K562 (cell line): ENCODE data around the gene RANBP3. TPM values are rescaled to one million over a fixed set of nuclear protein-coding genes. Genes with fewer than 3 reads are reported as not detected.
A peak's percentile ranks its signal among the peaks of the same experiment; 100 is the strongest.

Source experiments
- ATAC-seq: fragments of 200-7000 bp; cut with Tn5 transposase; 3 replicates; pipeline ENCODE4 v1.9.1; 2020; ENCODE audit warnings: moderate library complexity
- BruUV-seq: library from RNA; stranded (reverse); fragments of 400-500 nt; replicated peaks from 2 replicates; lab custom pipeline; 2021; lab: Mats Ljungman, UMichigan
- CTCF ChIA-PET: fragments of 300-600 bp; formaldehyde crosslinking; extraction: SDS; loops from one replicate; lab custom pipeline; 2021; ENCODE audit warnings: low intra/inter-chr PET ratio; lab: Yijun Ruan, JAX
- POLR2A ChIA-PET: fragments of 300-600, 350-650 bp; sonication (Branson Sonifier 250); formaldehyde crosslinking; extraction: SDS; loops from one replicate; lab custom pipeline; 2021; ENCODE audit warnings: antibody characterized with exemption, inconsistent platforms; lab: Yijun Ruan, JAX
- DNase-seq, 4 experiments: peaks; one replicate each; pipeline versions ENCODE4 v3.0.0 to v3.0.0-alpha.2; 2011 to 2018; ENCODE audit warnings: low spot score in 3 of 4, mixed read lengths in 3 of 4; ENCODE audit errors: extremely low read depth in 1 of 4
- FAIRE-seq: peaks from 2 replicates; lab custom pipeline; 2011; peaks lifted over from hg19 to GRCh38; lab: Jason Lieb, UNC
- H2AFZ ChIP-seq: 2 replicates; pipeline ENCODE4 v1.6.0; 2011; ENCODE audit warnings: low read depth, low read length, control low read depth, inconsistent platforms
- H3K27ac ChIP-seq: fragments of 200-600 bp; 3 replicates; pipeline ENCODE4 v1.8.0; 2011; ENCODE audit warnings: low read depth, mild to moderate bottlenecking, control low read depth, inconsistent platforms, low read length, moderate library complexity, mixed read lengths; ENCODE audit errors: extremely low read depth
- H3K27me3 ChIP-seq, 2 experiments: fragments of 300-600 bp in 1 of 2; 2 replicates in 1 of 2; 3 replicates in 1 of 2; pipeline versions ENCODE4 v1.6.0 to v1.8.0; 2011; ENCODE audit warnings: inconsistent platforms in 2 of 2, low read length in 2 of 2, mild to moderate bottlenecking in 1 of 2, mixed read lengths in 1 of 2, moderate library complexity in 1 of 2; ENCODE audit not compliant: control insufficient read depth in 2 of 2, insufficient read depth in 2 of 2
- H3K36me3 ChIP-seq: fragments of 300-600 bp; 3 replicates; pipeline ENCODE4 v1.8.0; 2011; ENCODE audit warnings: mild to moderate bottlenecking, low read length, inconsistent platforms; ENCODE audit not compliant: control insufficient read depth, insufficient read depth
- H3K4me1 ChIP-seq, 2 experiments: fragments of 200-600 bp in 1 of 2; replicated peaks in 1 of 2; 2 replicates in 1 of 2; 3 replicates in 1 of 2; pipeline versions ENCODE4 v1.5.1 to v1.8.0; 2011; ENCODE audit warnings: inconsistent platforms in 2 of 2, low read length in 2 of 2, mild to moderate bottlenecking in 1 of 2, mixed read lengths in 1 of 2, moderate library complexity in 1 of 2; ENCODE audit not compliant: control insufficient read depth in 2 of 2, insufficient read depth in 2 of 2
- H3K4me2 ChIP-seq: 2 replicates; pipeline ENCODE4 v1.6.1; 2011; ENCODE audit warnings: low read length, control low read depth, inconsistent platforms, mixed read lengths; ENCODE audit not compliant: insufficient read depth
- H3K4me3 ChIP-seq: fragments of 200-600 bp; sonication (generic), shearing (Covaris generic); 2 replicates; pipeline ENCODE4 v1.5.1; 2016; ENCODE audit warnings: control low read depth, inconsistent platforms
- H3K79me2 ChIP-seq: fragments of 200-600 bp; 3 replicates; pipeline ENCODE4 v1.8.0; 2011; ENCODE audit warnings: low read length, inconsistent platforms; ENCODE audit not compliant: control insufficient read depth, insufficient read depth
- H3K9ac ChIP-seq, 2 experiments: 2 replicates each; pipeline versions ENCODE4 v1.6.0 to v1.6.1; 2011; ENCODE audit warnings: low read depth in 2 of 2, low read length in 2 of 2, control low read depth in 1 of 2, inconsistent platforms in 1 of 2, mild to moderate bottlenecking in 1 of 2, mixed read lengths in 1 of 2; ENCODE audit not compliant: insufficient read depth in 1 of 2
- H3K9me1 ChIP-seq: one replicate; pipeline ENCODE4 v1.6.0; 2011; ENCODE audit warnings: inconsistent platforms, mild to moderate bottlenecking, low read length, moderate library complexity; ENCODE audit not compliant: control insufficient read depth, insufficient read depth
- H3K9me3 ChIP-seq: replicated peaks from 2 replicates; pipeline ENCODE4 v1.5.1; 2011; ENCODE audit warnings: low read depth, low read length, inconsistent platforms; ENCODE audit not compliant: control insufficient read depth, insufficient read depth
- H4K20me1 ChIP-seq: replicated peaks from 2 replicates; pipeline ENCODE4 v1.6.1; 2011; ENCODE audit warnings: low read length, inconsistent platforms, mixed read lengths; ENCODE audit not compliant: control insufficient read depth, insufficient read depth
- CXXC5 ChIP-seq: fragments of 250-450 bp; sonication (Bioruptor Pico); IDR thresholded peaks from 2 replicates; pipeline ENCODE4 v1.8.0; 2022; ENCODE audit warnings: inconsistent platforms, mild to moderate bottlenecking, moderate library complexity
- HDAC8 ChIP-seq: fragments of 450-650 bp; IDR thresholded peaks from 2 replicates; pipeline ENCODE4 v1.6.1; 2016; ENCODE audit warnings: mild to moderate bottlenecking, missing genetic modification characterization, moderate library complexity, missing compliant biosample characterization
- KDM4B ChIP-seq, 2 experiments: fragments of 450-650 bp in 1 of 2; sonication (generic) in 1 of 2; IDR thresholded peaks; 2 replicates each; pipeline ENCODE4 v1.6.1; 2016 to 2017; ENCODE audit warnings: borderline replicate concordance in 2 of 2, antibody characterized with exemption in 1 of 2, low read depth in 1 of 2, mild to moderate bottlenecking in 1 of 2
- NR2F6 ChIP-seq: fragments of 450-650 bp; formaldehyde crosslinking; IDR thresholded peaks from 2 replicates; pipeline ENCODE4 v1.4.0; 2020; ENCODE audit warnings: mild to moderate bottlenecking
- PHTF2 ChIP-seq: fragments of 250-450 bp; sonication (Bioruptor Pico); IDR thresholded peaks from 2 replicates; pipeline ENCODE4 v1.5.0; 2021; ENCODE audit warnings: mild to moderate bottlenecking
- ZC3H4 ChIP-seq: sonication (generic); formaldehyde crosslinking; IDR thresholded peaks from 2 replicates; pipeline ENCODE4 v1.9.0; 2021; ENCODE audit warnings: missing genetic modification reagents, borderline replicate concordance
- ZNF217 ChIP-seq: sonication (generic); formaldehyde crosslinking; IDR thresholded peaks from 2 replicates; pipeline ENCODE4 v1.8.0; 2022; ENCODE audit warnings: mild to moderate bottlenecking, missing genetic modification reagents
- ZNF324 ChIP-seq: fragments of 250-450 bp; sonication (Bioruptor Pico); IDR thresholded peaks from 2 replicates; pipeline ENCODE4 v1.4.0; 2020; ENCODE audit warnings: mild to moderate bottlenecking
- ZNF696 ChIP-seq: fragments of 250-450 bp; sonication (Bioruptor Pico); conservative IDR thresholded peaks from 2 replicates; pipeline ENCODE4 v1.4.0; 2020; ENCODE audit warnings: mild to moderate bottlenecking, moderate library complexity
- WGBS: fragments of 100-300 bp; shearing (Covaris generic); methylation state at CpG from one replicate; pipeline ENCODE4 v1.1.6; 2016; ENCODE audit warnings: low coverage, mixed read lengths; ENCODE audit not compliant: insufficient coverage; ENCODE audit errors: missing lambda C conversion rate; 5-methylcytosine and 5-hydroxymethylcytosine counted together
- in situ Hi-C: fragments of 300-500 bp; cut with MboI; formaldehyde crosslinking; loops from 4 replicates; pipeline ENCODE4 v1.15.0; 2018; ENCODE audit warnings: inconsistent platforms, mixed read lengths
- intact Hi-C: fragments of 100-400 bp; cut with micrococcal nuclease; formaldehyde crosslinking; loops from 2 replicates; pipeline ENCODE4 v1.14.2; 2022
- polyA plus RNA-seq, 8 experiments: library from polyadenylated mRNA; depleted of rRNA in 4 of 8; stranded (reverse) in 5 of 8; unstranded in 3 of 8; fragments of >200 nt; fragmentation: Nextera tagmentation in 2 of 8; fragmentation: Illumina TruSeq in 1 of 8; extraction: Ambion mirVana in 2 of 8; extraction: Trizol in 1 of 8; gene quantifications; 2 replicates each; pipeline versions ENCODE4 v1.2.1 to v1.2.3, GENCODE V29; 2011 to 2014; ENCODE audit warnings: inconsistent platforms in 1 of 8, missing spikeins in 1 of 8
- total RNA-seq, 7 experiments: library from RNA; depleted of rRNA in 6 of 7; stranded (reverse); fragments of >200 nt in 6 of 7; fragmentation: Illumina TruSeq in 2 of 7; extraction: Trizol in 2 of 7; gene quantifications; 2 replicates each; pipeline versions ENCODE4 v1.2.1 to v1.2.3, GENCODE V29; 2011 to 2021; ENCODE audit warnings: low replicate concordance in 1 of 7
- TF ChIP-seq, protein P1 (sequence below): fragments of 450-650 bp; formaldehyde crosslinking; IDR thresholded peaks from 2 replicates; pipeline ENCODE4 v1.4.0; 2020; ENCODE audit warnings: mild to moderate bottlenecking, moderate library complexity
- TF ChIP-seq, protein P2 (sequence below): fragments of 250-450 bp; sonication (Bioruptor Pico); IDR thresholded peaks from 2 replicates; pipeline ENCODE4 v1.8.0; 2022; ENCODE audit warnings: moderate library complexity, mild to moderate bottlenecking, inconsistent platforms
- TF ChIP-seq, protein P3 (sequence below): fragments of 450-650 bp; IDR thresholded peaks from 2 replicates; pipeline ENCODE4 v1.6.1; 2014; ENCODE audit warnings: low read depth, mild to moderate bottlenecking, moderate library complexity, borderline replicate concordance
- TF ChIP-seq, protein P4 (sequence below): sonication (generic); formaldehyde crosslinking; IDR thresholded peaks from 2 replicates; pipeline ENCODE4 v1.8.1; 2023; ENCODE audit warnings: mild to moderate bottlenecking, missing genetic modification reagents
- TF ChIP-seq, protein P5 (sequence below): fragments of 450-650 bp; formaldehyde crosslinking; IDR thresholded peaks from 2 replicates; pipeline ENCODE4 v1.4.0; 2022; ENCODE audit warnings: mild to moderate bottlenecking, moderate library complexity

Gene RANBP3
- total and polyA plus RNA-seq, 9 of the 15 experiments (the other 6 are each of a cell fraction or from before 2014, with no cell fraction given) = 0.90 to 95.1 (median 63.2) TPM

DNA sequence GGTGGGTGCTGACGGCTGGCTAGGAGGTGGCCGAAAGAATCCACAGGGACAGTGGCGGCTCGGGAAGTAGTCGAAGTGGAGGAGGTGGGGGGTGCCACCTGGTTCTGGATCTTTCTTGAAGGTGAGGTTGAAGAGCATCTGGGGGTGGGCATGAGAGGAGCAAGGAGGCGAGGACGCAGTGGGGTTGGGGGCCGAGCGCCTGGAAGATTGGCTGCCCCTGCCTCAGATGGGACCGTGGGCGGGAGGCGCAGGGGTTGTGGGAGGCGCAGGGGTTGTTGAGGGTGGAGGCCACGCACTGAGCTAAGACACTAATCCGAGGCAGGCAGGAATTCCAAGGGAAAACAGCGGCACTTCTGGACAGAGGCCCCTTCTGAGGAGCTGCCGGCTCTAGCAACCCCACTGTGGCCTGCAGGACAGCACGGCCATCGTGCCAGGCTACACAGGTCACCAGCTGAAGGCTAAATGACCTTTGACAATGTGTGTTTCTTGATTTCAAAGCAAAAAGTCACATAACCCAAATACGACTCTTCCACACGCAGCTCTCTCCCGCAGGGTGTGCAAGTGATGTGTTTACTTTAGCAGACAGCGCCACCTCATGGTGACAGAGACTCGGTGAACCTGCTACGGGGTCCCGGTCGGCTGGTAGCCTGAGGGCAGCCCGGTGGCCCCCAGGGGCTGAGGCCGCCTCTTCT lies 44.1 kb upstream of the RANBP3 start:
- H3K36me3 ChIP-seq = no peaks in the 10 kb centered on the region; the same call in 2 of the 3 replicates
- peaks cover 0 to 23% of the 10 kb centered on the region in 2 experiments; a peak in 2 of 5 replicates for H3K4me1 ChIP-seq
- CTCF ChIA-PET = interaction anchor here (0.5 to 4.0 kb wide), 6 partner anchors 19 to 248 kb away, joined by 3 to 32 read pairs (median 15); partner anchors contain the start of gene NRTN
- in situ Hi-C loops = loop anchor here (5.0 kb wide), 1 partner anchor 220 kb away; no protein-coding TSS in a partner anchor
- H3K27ac ChIP-seq = no peak overlapping the region
- H3K79me2 ChIP-seq = no peaks in the 10 kb centered on the region
- POLR2A ChIA-PET = interaction anchor here (0.6 to 1.0 kb wide), 7 partner anchors 13 to 247 kb away, joined by 3 to 4 read pairs (median 3); no protein-coding TSS in a partner anchor
- H2AFZ ChIP-seq = no peak overlapping the region
- no TSS peak for BruUV-seq
- 54% methylated on average over 26 of the region's 29 CpGs for WGBS
- peak overlapping the region in 1 of 2 experiments; percentile 72; a peak in 2 of 4 replicates for H3K9ac ChIP-seq
- intact Hi-C loops = loop anchor here (1.0 to 5.0 kb wide), 2 partner anchors 35 to 220 kb away; no protein-coding TSS in a partner anchor
- H3K9me3 ChIP-seq = no peaks in the 10 kb centered on the region
- H3K4me2 ChIP-seq = no peak overlapping the region
- peaks cover 2% of the 10 kb centered on the region for H3K9me1 ChIP-seq
- peak; percentile 84 to 90 (median 86) for DNase-seq
- ATAC-seq = peak; percentile 99
- H3K27me3 ChIP-seq = no peaks in the 10 kb centered on the region
- peak; percentile 95 for FAIRE-seq
- peaks cover 4% of the 10 kb centered on the region for H4K20me1 ChIP-seq
- H3K4me3 ChIP-seq = no peak overlapping the region
- TF ChIP-seq ZNF324 (CRISPR knock-in tag) (no peak), NR2F6 (no peak), KDM4B (IDR thresholded peaks at IDR 0.05; ENCODE audit: borderline replicate concordance in 2 of 2, low read depth in 1 of 2) (0 out of 4 replicates have a peak, but pooled peaks of 1 of the 2 experiments have one; percentile 33), ZC3H4 (no peak), ZNF696 (CRISPR knock-in tag) (no peak), PHTF2 (CRISPR knock-in tag) (no peak), ZNF217 (CRISPR knock-in tag) (no peak), HDAC8 (no peak), CXXC5 (peak; percentile 32; the same call in 1 of the 2 replicates)
- TF ChIP-seq, protein P1, sequence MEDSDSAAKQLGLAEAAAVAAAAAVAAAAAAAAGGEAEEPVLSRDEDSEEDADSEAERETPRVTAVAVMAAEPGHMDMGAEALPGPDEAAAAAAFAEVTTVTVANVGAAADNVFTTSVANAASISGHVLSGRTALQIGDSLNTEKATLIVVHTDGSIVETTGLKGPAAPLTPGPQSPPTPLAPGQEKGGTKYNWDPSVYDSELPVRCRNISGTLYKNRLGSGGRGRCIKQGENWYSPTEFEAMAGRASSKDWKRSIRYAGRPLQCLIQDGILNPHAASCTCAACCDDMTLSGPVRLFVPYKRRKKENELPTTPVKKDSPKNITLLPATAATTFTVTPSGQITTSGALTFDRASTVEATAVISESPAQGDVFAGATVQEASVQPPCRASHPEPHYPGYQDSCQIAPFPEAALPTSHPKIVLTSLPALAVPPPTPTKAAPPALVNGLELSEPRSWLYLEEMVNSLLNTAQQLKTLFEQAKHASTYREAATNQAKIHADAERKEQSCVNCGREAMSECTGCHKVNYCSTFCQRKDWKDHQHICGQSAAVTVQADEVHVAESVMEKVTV (CRISPR knock-in tag) = peak; percentile 64; the same call in 1 of the 2 replicates
- TF ChIP-seq, protein P2, sequence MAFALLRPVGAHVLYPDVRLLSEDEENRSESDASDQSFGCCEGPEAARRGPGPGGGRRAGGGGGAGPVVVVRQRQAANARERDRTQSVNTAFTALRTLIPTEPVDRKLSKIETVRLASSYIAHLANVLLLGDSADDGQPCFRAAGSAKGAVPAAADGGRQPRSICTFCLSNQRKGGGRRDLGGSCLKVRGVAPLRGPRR = no peak
- TF ChIP-seq, protein P3, sequence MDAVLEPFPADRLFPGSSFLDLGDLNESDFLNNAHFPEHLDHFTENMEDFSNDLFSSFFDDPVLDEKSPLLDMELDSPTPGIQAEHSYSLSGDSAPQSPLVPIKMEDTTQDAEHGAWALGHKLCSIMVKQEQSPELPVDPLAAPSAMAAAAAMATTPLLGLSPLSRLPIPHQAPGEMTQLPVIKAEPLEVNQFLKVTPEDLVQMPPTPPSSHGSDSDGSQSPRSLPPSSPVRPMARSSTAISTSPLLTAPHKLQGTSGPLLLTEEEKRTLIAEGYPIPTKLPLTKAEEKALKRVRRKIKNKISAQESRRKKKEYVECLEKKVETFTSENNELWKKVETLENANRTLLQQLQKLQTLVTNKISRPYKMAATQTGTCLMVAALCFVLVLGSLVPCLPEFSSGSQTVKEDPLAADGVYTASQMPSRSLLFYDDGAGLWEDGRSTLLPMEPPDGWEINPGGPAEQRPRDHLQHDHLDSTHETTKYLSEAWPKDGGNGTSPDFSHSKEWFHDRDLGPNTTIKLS = no peak
- TF ChIP-seq, protein P4, sequence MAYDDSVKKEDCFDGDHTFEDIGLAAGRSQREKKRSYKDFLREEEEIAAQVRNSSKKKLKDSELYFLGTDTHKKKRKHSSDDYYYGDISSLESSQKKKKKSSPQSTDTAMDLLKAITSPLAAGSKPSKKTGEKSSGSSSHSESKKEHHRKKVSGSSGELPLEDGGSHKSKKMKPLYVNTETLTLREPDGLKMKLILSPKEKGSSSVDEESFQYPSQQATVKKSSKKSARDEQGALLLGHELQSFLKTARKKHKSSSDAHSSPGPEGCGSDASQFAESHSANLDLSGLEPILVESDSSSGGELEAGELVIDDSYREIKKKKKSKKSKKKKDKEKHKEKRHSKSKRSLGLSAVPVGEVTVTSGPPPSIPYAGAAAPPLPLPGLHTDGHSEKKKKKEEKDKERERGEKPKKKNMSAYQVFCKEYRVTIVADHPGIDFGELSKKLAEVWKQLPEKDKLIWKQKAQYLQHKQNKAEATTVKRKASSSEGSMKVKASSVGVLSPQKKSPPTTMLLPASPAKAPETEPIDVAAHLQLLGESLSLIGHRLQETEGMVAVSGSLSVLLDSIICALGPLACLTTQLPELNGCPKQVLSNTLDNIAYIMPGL (CRISPR knock-in tag) = no peak
- TF ChIP-seq, protein P5, sequence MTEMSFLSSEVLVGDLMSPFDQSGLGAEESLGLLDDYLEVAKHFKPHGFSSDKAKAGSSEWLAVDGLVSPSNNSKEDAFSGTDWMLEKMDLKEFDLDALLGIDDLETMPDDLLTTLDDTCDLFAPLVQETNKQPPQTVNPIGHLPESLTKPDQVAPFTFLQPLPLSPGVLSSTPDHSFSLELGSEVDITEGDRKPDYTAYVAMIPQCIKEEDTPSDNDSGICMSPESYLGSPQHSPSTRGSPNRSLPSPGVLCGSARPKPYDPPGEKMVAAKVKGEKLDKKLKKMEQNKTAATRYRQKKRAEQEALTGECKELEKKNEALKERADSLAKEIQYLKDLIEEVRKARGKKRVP (CRISPR knock-in tag) = no peak
